ENCODE measurements around the gene PAXIP1. TPM values are rescaled to one million over a fixed set of nuclear protein-coding genes. Genes with fewer than 3 reads are reported as not detected.

The PAXIP1 gene
- total RNA-seq, 1 donor from 2014 or later: 9.4 TPM

- no peaks in the 10 kb centered on the region for H3K36me3 ChIP-seq (ENCODE audit: control insufficient read depth, insufficient read depth, low read length)
- H3K4me3 ChIP-seq (ENCODE audit: low read depth, low read length): no peak overlapping the region
- no peaks in the 10 kb centered on the region for H3K27me3 ChIP-seq (ENCODE audit: control insufficient read depth, insufficient read depth, low read length)
- no peak for DNase-seq (ENCODE audit: low read depth)
- TF ChIP-seq CTCF (IDR thresholded peaks at IDR 0.05; ENCODE audit: insufficient read depth, low read length, poor library complexity, severe bottlenecking): no peak
These were observed 30.1 kb upstream of the PAXIP1 start for GRCh38 chr7:155032978-155033377.

- Histone ChIP-seq H3K4me3 (ENCODE audit: low read depth, low read length) (no peak overlapping the region), H3K36me3 (ENCODE audit: control insufficient read depth, insufficient read depth, low read length) (no peaks in the 10 kb centered on the region), H3K27me3 (ENCODE audit: control insufficient read depth, insufficient read depth, low read length) (no peaks in the 10 kb centered on the region)
- no peak for DNase-seq (ENCODE audit: low read depth)
- no peak for TF ChIP-seq CTCF (IDR thresholded peaks at IDR 0.05; ENCODE audit: insufficient read depth, low read length, poor library complexity, severe bottlenecking)
These were observed 25.0 kb upstream of the PAXIP1 start for GRCh38 chr7:155027879-155028278.

GRCh38 chr7:155021699-155022145, 18.8 kb upstream of the PAXIP1 start:
- no peak for DNase-seq (ENCODE audit: low read depth)
- H3K4me3 ChIP-seq (ENCODE audit: low read depth, low read length): no peak overlapping the region
- no peaks in the 10 kb centered on the region for H3K27me3 ChIP-seq (ENCODE audit: control insufficient read depth, insufficient read depth, low read length)
- no peaks in the 10 kb centered on the region for H3K36me3 ChIP-seq (ENCODE audit: control insufficient read depth, insufficient read depth, low read length)
- no peak for TF ChIP-seq CTCF (IDR thresholded peaks at IDR 0.05; ENCODE audit: insufficient read depth, low read length, poor library complexity, severe bottlenecking)

GRCh38 chr7:155020996-155021395, 18.1 kb upstream of the PAXIP1 start:
- no peak for DNase-seq (ENCODE audit: low read depth)
- TF ChIP-seq CTCF (IDR thresholded peaks at IDR 0.05; ENCODE audit: insufficient read depth, low read length, poor library complexity, severe bottlenecking): no peak
- H3K27me3 ChIP-seq (ENCODE audit: control insufficient read depth, insufficient read depth, low read length): no peaks in the 10 kb centered on the region
- H3K4me3 ChIP-seq (ENCODE audit: low read depth, low read length): no peak overlapping the region
- H3K36me3 ChIP-seq (ENCODE audit: control insufficient read depth, insufficient read depth, low read length): no peaks in the 10 kb centered on the region

- DNase-seq (ENCODE audit: low read depth): no peak
- Histone ChIP-seq H3K4me3 (ENCODE audit: low read depth, low read length) (no peak overlapping the region), H3K27me3 (ENCODE audit: control insufficient read depth, insufficient read depth, low read length) (no peaks in the 10 kb centered on the region), H3K36me3 (ENCODE audit: control insufficient read depth, insufficient read depth, low read length) (no peaks in the 10 kb centered on the region)
- TF ChIP-seq CTCF (IDR thresholded peaks at IDR 0.05; ENCODE audit: insufficient read depth, low read length, poor library complexity, severe bottlenecking): no peak
These were observed 14.9 kb upstream of the PAXIP1 start for GRCh38 chr7:155017834-155018233.

- H3K27me3 ChIP-seq (ENCODE audit: control insufficient read depth, insufficient read depth, low read length): no peaks in the 10 kb centered on the region
- H3K36me3 ChIP-seq (ENCODE audit: control insufficient read depth, insufficient read depth, low read length): no peaks in the 10 kb centered on the region
- H3K4me3 ChIP-seq (ENCODE audit: low read depth, low read length): no peak overlapping the region
- no peak for TF ChIP-seq CTCF (IDR thresholded peaks at IDR 0.05; ENCODE audit: insufficient read depth, low read length, poor library complexity, severe bottlenecking)
- no peak for DNase-seq (ENCODE audit: low read depth)
These were observed 8.2 kb upstream of the PAXIP1 start for GRCh38 chr7:155011086-155011485.
